Esophagus muscularis mucosa (tissue), 4 donors: Measurements from ENCODE around the gene RNF130. TPM values are rescaled to one million over a fixed set of nuclear protein-coding genes. Genes with fewer than 3 reads are reported as not detected.

Source experiments
- DNase-seq: peaks from one replicate; pipeline ENCODE4 v3.0.0-alpha.2; 2017; ENCODE audit errors: extremely low spot score
- H3K27ac ChIP-seq, 4 donors: fragments of 200-600 bp; sonication (generic); replicated peaks in 1 of 4; 1 replicate in 3 of 4; 2 replicates in 1 of 4; pipeline ENCODE4 v1.5.1; 2016 to 2019; ENCODE audit warnings: mild to moderate bottlenecking in 1 of 4
- H3K27me3 ChIP-seq, 4 donors: fragments of 200-600 bp; sonication (generic); one replicate each; pipeline versions ENCODE4 v1.5.1 to v1.6.0; 2016 to 2019
- H3K36me3 ChIP-seq, 4 donors: fragments of 200-600 bp; sonication (generic); one replicate each; pipeline ENCODE4 v1.5.1; 2016 to 2019
- H3K4me1 ChIP-seq, 4 donors: fragments of 200-600 bp; sonication (generic); one replicate each; pipeline ENCODE4 v1.5.1; 2016 to 2019
- H3K4me3 ChIP-seq, 4 donors: fragments of 200-600 bp; sonication (generic); 1 replicate in 2 of 4; 2 replicates in 2 of 4; pipeline ENCODE4 v1.5.1; 2016 to 2019; ENCODE audit warnings: mild to moderate bottlenecking in 4 of 4, moderate library complexity in 1 of 4
- H3K9me3 ChIP-seq, 4 donors: fragments of 200-600 bp; sonication (generic); 1 replicate in 3 of 4; 2 replicates in 1 of 4; pipeline ENCODE4 v1.5.1; 2016 to 2019
- EP300 ChIP-seq: sonication (generic); formaldehyde crosslinking; IDR thresholded peaks from one replicate; pipeline ENCODE4 v1.6.1; 2017; ENCODE audit warnings: antibody characterized with exemption
- POLR2A ChIP-seq: fragments of 450-650 bp; IDR thresholded peaks from one replicate; pipeline ENCODE4 v1.6.1; 2017; ENCODE audit warnings: antibody characterized with exemption, moderate library complexity, mild to moderate bottlenecking, low read depth
- POLR2AphosphoS5 ChIP-seq, 2 donors: sonication (generic); formaldehyde crosslinking; IDR thresholded peaks; one replicate each; pipeline ENCODE4 v1.6.1; 2017; ENCODE audit warnings: antibody characterized with exemption in 2 of 2
- WGBS: methylation state at CpG from one replicate; pipeline ENCODE4 v1.1.5; 2018; 5-methylcytosine and 5-hydroxymethylcytosine counted together
- intact Hi-C: fragments of 100-400 bp; cut with DNase I; formaldehyde crosslinking; loops from one replicate; pipeline ENCODE4 v1.15.1; 2023
- total RNA-seq, 4 donors: library from RNA; depleted of rRNA; stranded (reverse); fragments of >200 nt; gene quantifications; one replicate each; pipeline versions ENCODE4 v1.1.0 to v1.2.1, GENCODE V29; 2016
- TF ChIP-seq, protein P1 (sequence below), 3 experiments: fragments of 200-600 bp in 2 of 3; fragments of 450-650 bp in 1 of 3; sonication (generic) in 2 of 3; IDR thresholded peaks; one replicate each; pipeline ENCODE4 v1.5.1; 2017 to 2019; ENCODE audit warnings: antibody characterized with exemption in 3 of 3, mild to moderate bottlenecking in 2 of 3, moderate library complexity in 1 of 3

Gene RNF130
- total RNA-seq, 4 donors from 2014 or later: 98.4 to 136 (median 108) TPM

DNA sequence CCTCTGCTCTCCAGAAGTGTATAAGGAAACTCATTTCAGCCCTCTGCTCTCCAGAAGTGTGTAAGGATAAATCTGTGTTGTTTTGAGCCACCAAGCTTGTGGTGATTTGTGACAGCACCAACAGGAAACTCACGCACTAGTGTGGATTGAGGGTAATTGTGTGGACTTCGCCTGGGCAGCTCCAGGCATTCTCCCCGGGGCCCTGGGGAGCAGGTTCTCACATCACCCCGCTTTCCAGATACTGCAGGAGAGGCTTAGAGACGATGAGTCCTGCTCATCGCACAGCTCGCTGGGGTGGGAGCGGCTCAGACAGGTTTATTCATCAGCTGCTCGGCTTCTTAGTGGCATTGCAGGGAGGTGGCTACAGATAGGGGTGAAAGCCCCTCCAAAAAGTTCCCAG is 38.4 kb upstream of the RNF130 start:
- intact Hi-C loops: no loop called here
- Histone ChIP-seq H3K9me3 (peaks cover 0 to 27% (median 19%) of the 10 kb centered on the region in 4 donors), H3K27ac (no peak overlapping the region), H3K4me3 (no peak overlapping the region), H3K27me3 (peaks cover 0 to 8% (median 0%) of the 10 kb centered on the region in 4 donors), H3K36me3 (no peaks in the 10 kb centered on the region), H3K4me1 (no peaks in the 10 kb centered on the region)
- no peak for TF ChIP-seq POLR2AphosphoS5 (IDR thresholded peaks at IDR 0.05)
- TF ChIP-seq POLR2A: no peak
- TF ChIP-seq, protein P1, sequence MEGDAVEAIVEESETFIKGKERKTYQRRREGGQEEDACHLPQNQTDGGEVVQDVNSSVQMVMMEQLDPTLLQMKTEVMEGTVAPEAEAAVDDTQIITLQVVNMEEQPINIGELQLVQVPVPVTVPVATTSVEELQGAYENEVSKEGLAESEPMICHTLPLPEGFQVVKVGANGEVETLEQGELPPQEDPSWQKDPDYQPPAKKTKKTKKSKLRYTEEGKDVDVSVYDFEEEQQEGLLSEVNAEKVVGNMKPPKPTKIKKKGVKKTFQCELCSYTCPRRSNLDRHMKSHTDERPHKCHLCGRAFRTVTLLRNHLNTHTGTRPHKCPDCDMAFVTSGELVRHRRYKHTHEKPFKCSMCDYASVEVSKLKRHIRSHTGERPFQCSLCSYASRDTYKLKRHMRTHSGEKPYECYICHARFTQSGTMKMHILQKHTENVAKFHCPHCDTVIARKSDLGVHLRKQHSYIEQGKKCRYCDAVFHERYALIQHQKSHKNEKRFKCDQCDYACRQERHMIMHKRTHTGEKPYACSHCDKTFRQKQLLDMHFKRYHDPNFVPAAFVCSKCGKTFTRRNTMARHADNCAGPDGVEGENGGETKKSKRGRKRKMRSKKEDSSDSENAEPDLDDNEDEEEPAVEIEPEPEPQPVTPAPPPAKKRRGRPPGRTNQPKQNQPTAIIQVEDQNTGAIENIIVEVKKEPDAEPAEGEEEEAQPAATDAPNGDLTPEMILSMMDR (IDR thresholded peaks at IDR 0.05): no peak
- no peak for TF ChIP-seq EP300
- DNase-seq: no peak
- 81% methylated on average over 7 of the region's 9 CpGs for WGBS

DNA sequence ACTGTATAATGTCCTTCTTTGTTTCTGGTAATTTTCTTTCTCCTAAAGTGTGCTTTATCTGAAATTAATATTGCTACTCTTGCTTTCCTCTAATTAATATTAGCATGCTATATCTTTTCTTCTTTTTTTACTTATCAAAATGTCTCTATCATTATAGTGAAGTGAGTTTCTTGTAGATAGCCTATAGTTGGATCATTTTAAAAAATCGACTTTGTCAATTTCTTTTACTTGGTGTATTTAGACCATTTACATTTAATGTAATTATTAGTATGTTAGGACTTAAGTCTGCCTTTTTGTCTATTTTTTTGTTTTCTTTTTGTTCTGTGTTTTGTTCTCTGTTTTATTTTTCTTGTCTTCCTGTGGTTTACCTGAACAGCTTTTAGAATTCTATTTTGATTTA is 35.4 kb upstream of the RNF130 start:
- no peak for TF ChIP-seq EP300
- TF ChIP-seq POLR2AphosphoS5 (IDR thresholded peaks at IDR 0.05): no peak
- TF ChIP-seq, protein P1 (IDR thresholded peaks at IDR 0.05): no peak
- TF ChIP-seq POLR2A: no peak
- intact Hi-C loops: no loop called here
- Histone ChIP-seq H3K36me3 (no peaks in the 10 kb centered on the region), H3K4me3 (no peak overlapping the region), H3K4me1 (no peaks in the 10 kb centered on the region), H3K9me3 (peaks cover 0 to 27% (median 19%) of the 10 kb centered on the region in 4 donors), H3K27me3 (peaks cover 0 to 2% (median 0%) of the 10 kb centered on the region in 4 donors), H3K27ac (no peak overlapping the region)
- DNase-seq: no peak
- WGBS: 97% methylated on average over 1 of the region's 1 CpG

DNA sequence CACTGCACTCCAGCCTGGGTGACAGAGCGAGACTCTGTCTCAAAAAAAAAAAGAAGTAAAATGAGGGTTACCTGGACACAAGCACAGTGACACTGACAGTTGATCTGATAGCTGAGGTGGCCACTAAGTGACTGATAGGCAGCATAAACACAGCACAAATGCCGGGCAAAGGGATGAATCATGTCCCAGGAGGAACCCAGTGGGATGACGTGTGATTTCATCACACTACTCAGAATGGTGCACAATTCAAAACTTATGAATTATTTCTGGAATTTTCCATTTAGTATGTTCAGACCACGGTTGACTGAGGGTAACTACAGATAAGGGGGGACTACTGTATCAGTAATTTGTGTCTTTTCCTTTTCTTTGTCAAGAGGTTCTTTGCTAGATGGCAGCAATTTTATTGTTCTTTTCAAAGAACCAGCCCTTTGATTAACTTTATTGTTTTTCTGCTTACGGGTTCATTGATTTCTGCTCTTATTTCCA is 34.3 kb upstream of the RNF130 start:
- 82% methylated on average over 5 of the region's 5 CpGs for WGBS
- H3K27me3 ChIP-seq: no peaks in the 10 kb centered on the region
- no peak for TF ChIP-seq POLR2AphosphoS5 (IDR thresholded peaks at IDR 0.05)
- TF ChIP-seq, protein P1 (IDR thresholded peaks at IDR 0.05): no peak
- TF ChIP-seq EP300: no peak
- no peak for TF ChIP-seq POLR2A
- H3K4me1 ChIP-seq: no peaks in the 10 kb centered on the region
- H3K9me3 ChIP-seq: peaks cover 0 to 27% (median 19%) of the 10 kb centered on the region in 4 donors
- no peak overlapping the region for H3K27ac ChIP-seq
- no peak overlapping the region for H3K4me3 ChIP-seq
- intact Hi-C loops: no loop called here
- H3K36me3 ChIP-seq: no peaks in the 10 kb centered on the region
- no peak for DNase-seq

DNA sequence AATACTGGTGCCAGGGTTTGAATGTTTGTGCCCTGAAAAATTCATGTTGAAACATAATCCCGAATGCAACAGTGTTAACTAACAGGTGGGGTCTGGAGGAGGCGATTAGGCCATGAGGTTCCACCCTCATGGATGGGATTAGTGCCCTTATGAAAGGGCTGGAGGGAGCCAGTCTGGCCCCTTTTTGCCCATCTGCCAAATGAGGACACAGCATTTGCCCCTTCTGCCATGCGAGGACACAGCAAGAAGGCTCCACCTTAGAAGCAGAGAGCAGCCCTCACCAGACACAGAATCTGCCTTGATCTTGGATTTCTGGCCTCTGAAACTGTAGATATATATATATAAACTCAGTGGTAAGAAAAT is 32.6 kb upstream of the RNF130 start:
- Histone ChIP-seq H3K9me3 (peaks cover 0 to 27% (median 19%) of the 10 kb centered on the region in 4 donors), H3K4me3 (no peak overlapping the region), H3K27me3 (no peaks in the 10 kb centered on the region), H3K27ac (no peak overlapping the region), H3K36me3 (no peaks in the 10 kb centered on the region), H3K4me1 (no peaks in the 10 kb centered on the region)
- intact Hi-C loops: no loop called here
- DNase-seq: no peak
- 95% methylated on average over 3 of the region's 3 CpGs for WGBS
- TF ChIP-seq POLR2A (no peak), POLR2AphosphoS5 (IDR thresholded peaks at IDR 0.05) (no peak), EP300 (no peak)
- TF ChIP-seq, protein P1 (IDR thresholded peaks at IDR 0.05): no peak
